ENCODE data around the gene UCN3.
"Not testable (repeated sequence)": the region's sequence is repeated elsewhere in the genome, so short reads cannot be mapped to it uniquely, and the experiment has no call there.

UCN3 gene

DNA sequence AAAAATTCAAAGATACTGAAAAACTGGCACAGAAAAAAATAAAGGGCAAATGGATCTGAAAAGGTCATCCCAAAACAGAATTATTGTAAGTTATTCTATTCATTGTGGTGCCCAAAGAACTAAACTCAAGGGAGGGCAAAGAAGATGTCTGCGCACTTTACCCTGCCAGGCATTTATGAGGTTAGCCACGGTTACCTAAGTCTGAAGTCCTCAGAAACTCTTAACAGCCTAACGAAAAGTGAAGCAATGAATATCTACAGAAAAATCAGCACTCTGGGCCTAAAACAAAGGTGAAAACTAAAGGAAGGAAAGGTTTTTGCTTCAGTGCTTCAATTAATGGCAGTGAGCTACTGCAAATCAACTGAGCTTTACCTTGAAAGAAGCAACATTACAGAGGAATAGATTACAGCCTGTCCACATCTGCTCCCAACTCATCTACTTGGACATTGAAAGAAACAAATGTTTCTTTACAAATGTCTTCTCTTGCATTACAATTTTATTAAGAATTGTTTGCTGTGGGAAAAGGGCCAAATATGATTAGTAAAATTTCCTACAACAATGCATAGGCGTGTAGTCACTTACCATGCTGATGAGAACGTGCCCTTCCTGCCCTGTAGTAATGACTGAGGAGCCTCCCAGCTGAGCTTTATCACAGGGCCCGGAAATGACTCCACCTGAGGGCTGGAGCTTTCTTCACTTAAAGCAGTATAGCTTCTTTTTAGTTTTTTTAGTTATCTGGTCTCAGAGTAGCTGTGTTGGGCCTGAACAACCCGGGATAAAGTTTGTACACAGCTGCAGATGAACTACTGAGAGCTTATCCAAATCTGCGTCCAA lies 39.7 kb downstream of the UCN3 start, which contains the start of gene TUBAL3:
Gene TUBAL3 (minus strand): TSS at position 621 of the 834 bp plus-strand sequence. CDS start 36 bp downstream, at position 585.
- DNase-seq (ENCODE audit: low read depth, low spot score) = no peak

GRCh38 chr10:5406918-5407317 lies 42.2 kb downstream of the UCN3 start:
- DNase-seq (ENCODE audit: low read depth, low spot score) = no peak

DNA sequence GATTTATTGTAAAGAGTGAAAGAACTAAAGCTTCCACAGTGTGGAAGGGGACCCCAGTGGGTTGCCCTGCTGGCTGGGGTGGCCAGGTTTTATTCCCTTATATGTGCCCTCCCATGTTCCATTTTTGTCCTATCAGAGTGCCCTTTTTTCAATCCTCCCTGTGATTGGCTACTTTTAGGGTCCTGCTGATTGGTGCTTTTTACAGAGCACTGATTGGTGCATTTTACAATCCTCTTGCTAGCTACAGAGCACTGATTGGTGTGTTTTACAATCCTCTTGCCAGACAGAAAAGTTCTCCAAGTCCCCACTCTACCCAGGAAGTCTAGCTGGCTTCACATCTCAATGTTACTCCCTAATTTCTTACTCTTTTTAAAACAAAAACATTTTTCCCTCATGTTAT lies 46.0 kb downstream of the UCN3 start:
- DNase-seq (ENCODE audit: low read depth, low spot score) = not testable (repeated sequence)

DNA sequence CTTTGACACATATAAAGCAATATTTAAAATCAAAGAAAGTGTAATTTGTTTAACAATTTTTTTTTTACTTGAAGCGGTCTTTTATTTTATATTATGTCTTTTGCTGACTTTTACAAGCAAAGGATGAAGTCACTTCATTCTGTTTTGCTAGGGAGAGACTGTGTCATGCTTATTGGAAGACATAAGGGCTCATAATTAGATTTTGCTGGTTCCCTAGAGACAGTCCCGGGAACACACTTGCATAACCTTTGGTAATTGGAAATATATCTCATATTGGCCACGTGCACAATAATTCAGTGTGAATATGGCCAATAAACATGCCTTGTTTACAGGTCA lies 47.1 kb downstream of the UCN3 start:
- DNase-seq (ENCODE audit: low read depth, low spot score) = no peak

DNA sequence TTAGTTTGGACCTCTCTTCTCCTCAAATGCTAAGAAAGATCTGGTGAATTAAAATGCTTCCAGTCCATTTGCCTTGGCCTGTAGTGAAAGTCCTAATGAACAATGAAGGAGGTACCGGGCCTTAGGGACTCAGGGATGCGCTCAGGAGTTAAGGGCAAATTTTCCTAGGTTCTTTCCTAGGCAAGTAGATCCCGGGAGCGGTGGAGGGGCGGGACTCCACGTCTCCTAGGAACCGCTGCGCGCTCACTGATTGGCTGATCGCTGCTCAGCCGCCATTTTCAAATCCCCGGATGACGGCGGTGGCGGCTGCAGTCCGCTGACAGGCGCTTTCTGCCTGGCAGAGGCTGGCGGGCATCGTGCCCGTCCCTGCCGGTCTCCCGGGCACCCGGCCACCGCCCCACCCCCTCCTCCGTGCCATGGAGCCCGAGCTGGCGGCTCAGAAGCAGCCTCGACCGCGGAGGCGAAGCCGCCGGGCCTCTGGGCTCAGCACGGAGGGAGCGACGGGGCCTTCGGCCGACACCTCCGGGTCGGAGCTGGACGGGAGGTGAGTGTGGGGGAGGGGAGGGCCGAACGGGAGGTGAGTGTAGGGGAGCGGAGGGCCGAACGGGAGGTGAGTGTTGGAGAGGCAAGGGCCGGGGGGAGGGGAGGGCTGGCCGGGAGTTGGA lies 47.6 kb downstream of the UCN3 start, which contains the start of gene NET1:
Gene NET1 (plus strand): TSS at position 281 of the 665 bp plus-strand sequence. CDS start 136 bp downstream, at position 417.
- DNase-seq (ENCODE audit: low read depth, low spot score) = peak; percentile 27

GRCh38 chr10:5413012-5413938 lies 48.5 kb downstream of the UCN3 start:
- DNase-seq (ENCODE audit: low read depth, low spot score) = no peak

- DNase-seq (ENCODE audit: low read depth, low spot score) = no peak
These were observed 52.2 kb downstream of the UCN3 start for GRCh38 chr10:5416981-5417380.

DNA sequence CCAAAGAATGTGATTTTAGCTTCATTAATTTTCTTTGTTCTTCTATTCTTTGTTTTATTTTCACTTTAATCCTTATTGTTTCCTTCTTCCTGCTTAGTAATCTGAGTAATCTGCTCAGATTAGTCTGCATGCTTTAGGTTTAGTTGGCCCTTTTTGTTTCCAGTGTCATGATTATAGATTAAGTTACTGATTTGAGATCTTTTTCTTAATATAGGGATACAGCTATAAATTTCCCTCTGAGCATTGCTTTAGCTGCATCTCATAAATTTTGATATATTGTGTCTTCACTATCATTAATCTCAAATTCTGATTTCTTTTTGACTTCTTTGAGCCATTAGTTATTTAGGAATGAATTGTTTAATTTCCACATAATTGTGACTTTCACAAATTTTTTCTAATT lies 53.8 kb downstream of the UCN3 start:
- DNase-seq (ENCODE audit: low read depth, low spot score) = no peak

DNA sequence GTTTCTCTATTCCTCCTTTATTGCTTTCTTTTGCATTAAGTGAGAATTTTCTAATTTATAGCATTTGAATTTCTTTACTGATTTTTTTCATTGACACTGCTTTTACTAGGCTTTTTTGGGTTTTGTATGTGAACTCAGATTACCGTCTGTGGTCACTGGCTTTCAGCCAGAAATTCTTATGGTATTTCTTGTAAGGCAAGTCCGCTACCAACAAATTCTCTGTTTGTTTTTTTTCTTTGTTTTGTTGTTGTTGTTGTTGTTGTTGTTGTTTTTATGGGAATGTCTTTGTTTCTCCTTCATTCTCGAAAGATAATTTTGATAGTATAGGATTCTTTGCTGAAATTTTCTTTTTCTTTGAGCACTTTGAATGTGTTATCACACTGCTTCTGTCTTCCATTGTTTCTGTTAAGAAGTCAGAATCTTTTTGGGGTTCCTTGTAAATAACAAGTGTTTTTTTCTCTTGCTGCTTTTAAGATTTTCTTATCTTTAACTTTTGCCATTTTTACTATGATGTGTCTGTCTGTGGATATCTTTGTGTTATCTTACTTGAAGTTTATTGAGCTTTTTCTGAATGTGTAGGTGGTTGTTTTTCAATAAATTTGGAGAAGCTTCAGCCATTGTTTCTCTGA lies 54.8 kb downstream of the UCN3 start:
- DNase-seq (ENCODE audit: low read depth, low spot score) = no peak

- DNase-seq (ENCODE audit: low read depth, low spot score) = no peak
These were observed 59.0 kb downstream of the UCN3 start for GRCh38 chr10:5423771-5424170.
